IMR-90 (cell line): ENCODE measurements around the gene TSTD2. TPM values are rescaled to one million over a fixed set of nuclear protein-coding genes. Genes with fewer than 3 reads are reported as not detected.

Experiments used
- ATAC-seq: fragments of 200-7000 bp; cut with Tn5 transposase; 2 replicates; pipeline ENCODE4 v1.9.1; 2020; ENCODE audit warnings: low read depth, mild to moderate bottlenecking, moderate library complexity
- BruUV-seq: library from RNA; stranded (reverse); fragments of 400-500 nt; replicated peaks from 2 replicates; lab custom pipeline; 2021; lab: Mats Ljungman, UMichigan
- CTCF ChIA-PET: fragments of 300-600 bp; formaldehyde crosslinking; extraction: SDS; loops from one replicate; lab custom pipeline; 2021; ENCODE audit warnings: antibody characterized with exemption; lab: Yijun Ruan, JAX
- POLR2A ChIA-PET: fragments of 300-600 bp; sonication (Branson Sonifier 250); formaldehyde crosslinking; loops from one replicate; lab custom pipeline; 2022; ENCODE audit warnings: antibody characterized with exemption; ENCODE audit not compliant: unreplicated experiment; lab: Charles Lee
- DNase-seq: peaks from one replicate; pipeline ENCODE4 v3.0.0; 2013
- H2AFZ ChIP-seq: replicated peaks from 2 replicates; pipeline ENCODE3; 2013; ENCODE audit warnings: low read length, mild to moderate bottlenecking; ENCODE audit not compliant: poor library complexity
- H2AK5ac ChIP-seq: 2 replicates; pipeline ENCODE4 v1.6.1; 2013; ENCODE audit warnings: low read depth, low read length, inconsistent platforms
- H2AK9ac ChIP-seq: replicated peaks from 2 replicates; pipeline ENCODE3; 2013; ENCODE audit warnings: mild to moderate bottlenecking, low read depth, low read length, moderate library complexity; ENCODE audit not compliant: poor library complexity
- H2BK120ac ChIP-seq: 2 replicates; pipeline ENCODE4 v1.6.1; 2013; ENCODE audit warnings: low read depth, low read length, inconsistent platforms
- H2BK15ac ChIP-seq: 3 replicates; pipeline ENCODE4 v1.6.1; 2013; ENCODE audit warnings: low read depth, low read length, inconsistent platforms
- H2BK20ac ChIP-seq: 2 replicates; pipeline ENCODE4 v1.6.1; 2013; ENCODE audit warnings: low read depth, mild to moderate bottlenecking, inconsistent platforms, low read length, moderate library complexity
- H2BK5ac ChIP-seq: 2 replicates; pipeline ENCODE4 v1.6.1; 2013; ENCODE audit warnings: mild to moderate bottlenecking, low read depth, low read length, inconsistent platforms; ENCODE audit not compliant: poor library complexity, severe bottlenecking
- H3K14ac ChIP-seq: replicated peaks from 2 replicates; pipeline ENCODE4 v1.6.1; 2013; ENCODE audit warnings: low read depth, low read length, inconsistent platforms
- H3K18ac ChIP-seq: 2 replicates; pipeline ENCODE4 v1.6.1; 2013; ENCODE audit warnings: low read depth, low read length, control low read depth
- H3K23ac ChIP-seq: 2 replicates; pipeline ENCODE4 v1.6.1; 2013; ENCODE audit warnings: low read depth, low read length, inconsistent platforms
- H3K27ac ChIP-seq: 2 replicates; pipeline ENCODE4 v1.5.1; 2013; ENCODE audit warnings: mild to moderate bottlenecking, control low read depth, low read length; ENCODE audit not compliant: insufficient read depth
- H3K27me3 ChIP-seq: 2 replicates; pipeline ENCODE4 v1.6.1; 2013; ENCODE audit warnings: low read length; ENCODE audit not compliant: control insufficient read depth, insufficient read depth
- H3K36me3 ChIP-seq: 2 replicates; pipeline ENCODE4 v1.6.1; 2013; ENCODE audit warnings: low read length, mixed read lengths; ENCODE audit not compliant: control insufficient read depth, insufficient read depth
- H3K4ac ChIP-seq: 2 replicates; pipeline ENCODE4 v1.6.1; 2013; ENCODE audit warnings: low read depth, low read length, inconsistent platforms
- H3K4me1 ChIP-seq: 2 replicates; pipeline ENCODE4 v1.6.1; 2013; ENCODE audit warnings: low read length, mixed read lengths; ENCODE audit not compliant: control insufficient read depth, insufficient read depth
- H3K4me2 ChIP-seq: 2 replicates; pipeline ENCODE4 v1.6.1; 2013; ENCODE audit warnings: low read depth, mild to moderate bottlenecking, control low read depth, low read length, moderate library complexity
- H3K4me3 ChIP-seq: 2 replicates; pipeline ENCODE4 v1.5.1; 2013; ENCODE audit warnings: low read depth, mild to moderate bottlenecking, control low read depth, low read length, moderate library complexity; ENCODE audit not compliant: insufficient read depth
- H3K56ac ChIP-seq: 2 replicates; pipeline ENCODE4 v1.6.1; 2013; ENCODE audit warnings: low read length, inconsistent platforms; ENCODE audit not compliant: insufficient read depth; ENCODE audit errors: extremely low read depth
- H3K79me1 ChIP-seq, 2 experiments: 2 replicates each; pipeline ENCODE4 v1.6.1; 2013; ENCODE audit warnings: low read length in 2 of 2, inconsistent platforms in 1 of 2, low read depth in 1 of 2
- H3K9ac ChIP-seq: 2 replicates; pipeline ENCODE4 v1.6.1; 2013; ENCODE audit warnings: low read depth, low read length, control low read depth
- H3K9me1 ChIP-seq: 2 replicates; pipeline ENCODE4 v1.6.1; 2013; ENCODE audit warnings: low read length, inconsistent platforms; ENCODE audit not compliant: insufficient read depth
- H3K9me3 ChIP-seq: 2 replicates; pipeline ENCODE4 v1.6.1; 2013; ENCODE audit warnings: low read length; ENCODE audit not compliant: control insufficient read depth, insufficient read depth
- H4K20me1 ChIP-seq: 2 replicates; pipeline ENCODE4 v1.6.1; 2013; ENCODE audit warnings: low read length, inconsistent platforms; ENCODE audit not compliant: insufficient read depth
- H4K5ac ChIP-seq: 2 replicates; pipeline ENCODE4 v1.6.1; 2013; ENCODE audit warnings: mild to moderate bottlenecking, low read depth, low read length, control low read depth
- H4K8ac ChIP-seq, 2 experiments: 2 replicates each; pipeline ENCODE4 v1.6.1; 2013; ENCODE audit warnings: low read depth in 2 of 2, low read length in 2 of 2, control low read depth in 1 of 2, inconsistent platforms in 1 of 2
- H4K91ac ChIP-seq: 2 replicates; pipeline ENCODE4 v1.6.1; 2013; ENCODE audit warnings: low read depth, low read length, inconsistent platforms; ENCODE audit not compliant: insufficient read depth
- BHLHE40 ChIP-seq: fragments of 150-350 bp; IDR thresholded peaks from 2 replicates; pipeline ENCODE4 v1.6.1; 2016; ENCODE audit warnings: mild to moderate bottlenecking, low read depth, low read length
- FOS ChIP-seq: fragments of 150-350 bp; IDR thresholded peaks from 2 replicates; pipeline ENCODE4 v1.6.1; 2016; ENCODE audit warnings: low read depth, low read length
- MXI1 ChIP-seq: IDR thresholded peaks from 2 replicates; pipeline ENCODE4 v1.6.1; 2012; ENCODE audit warnings: low read depth, mild to moderate bottlenecking, low read length, moderate library complexity, borderline replicate concordance
- WGBS, 2 experiments: methylation state at CpG; one replicate each; pipeline versions ENCODE4 v1.1.5 to v1.1.7; 2013; ENCODE audit warnings: missing lambda C conversion rate in 2 of 2; ENCODE audit not compliant: insufficient read length in 1 of 2; ENCODE audit errors: extremely low coverage in 2 of 2; 5-methylcytosine and 5-hydroxymethylcytosine counted together
- dilution Hi-C: fragments of 300-500 bp; cut with HindIII; formaldehyde crosslinking; loops from one replicate; pipeline ENCODE4 v1.14.3; 2018; ENCODE audit warnings: low sequenced_read_pairs; ENCODE audit not compliant: unreplicated experiment
- in situ Hi-C: fragments of 300-500 bp; cut with MboI; formaldehyde crosslinking; loops from 3 replicates; pipeline ENCODE4 v1.14.3; 2019; ENCODE audit warnings: low sequenced_read_pairs, inconsistent platforms, mixed read lengths
- intact Hi-C: fragments of 100-400 bp; cut with micrococcal nuclease; formaldehyde crosslinking; loops from 2 replicates; pipeline ENCODE4 v1.10.0; 2022
- polyA plus RNA-seq, 3 experiments: library from polyadenylated mRNA; depleted of rRNA; stranded (reverse); fragments of >200 nt; gene quantifications; 2 replicates each; pipeline ENCODE4 v1.2.3, GENCODE V29; 2012; ENCODE audit warnings: low replicate concordance in 1 of 3
- total RNA-seq: library from RNA; depleted of rRNA; stranded (reverse); fragments of >200 nt; gene quantifications from 2 replicates; pipeline ENCODE4 v1.2.3, GENCODE V29; 2012

The TSTD2 gene
- total and polyA plus RNA-seq, 2 of the 4 experiments (the other 2 are of a cell fraction): 11.2 to 16.3 TPM

- dilution Hi-C loops (no loop called here), intact Hi-C loops (no loop called here), in situ Hi-C loops (no loop called here)
- Histone ChIP-seq H2BK20ac (no peak overlapping the region), H3K18ac (no peak overlapping the region), H2AFZ (no peak overlapping the region), H3K4me1 (peaks cover 5% of the 10 kb centered on the region), H2AK5ac (no peak overlapping the region), H3K4me3 (no peak overlapping the region), H3K4me2 (no peak overlapping the region), H4K8ac (no peak overlapping the region), H4K91ac (no peak overlapping the region), H3K14ac (no peak overlapping the region), H3K36me3 (peaks cover 27% of the 10 kb centered on the region), H4K5ac (no peak overlapping the region), H3K9ac (no peak overlapping the region), H2AK9ac (no peak overlapping the region), H3K79me1 (peaks cover 7 to 36% of the 10 kb centered on the region in 2 experiments), H2BK5ac (no peak overlapping the region), H3K9me3 (no peaks in the 10 kb centered on the region), H2BK15ac (no peak overlapping the region), H3K23ac (no peak overlapping the region), H2BK120ac (no peak overlapping the region), H4K20me1 (no peaks in the 10 kb centered on the region; the same call in none of the 2 replicates), H3K56ac (no peak overlapping the region), H3K4ac (no peak overlapping the region), H3K27ac (no peak overlapping the region), H3K9me1 (peaks cover 7% of the 10 kb centered on the region; the same call in 1 of the 2 replicates), H3K27me3 (no peaks in the 10 kb centered on the region)
- TF ChIP-seq MXI1 (no peak), BHLHE40 (no peak), FOS (no peak)
- POLR2A ChIA-PET: no interaction called here
- no peak for ATAC-seq
- no TSS peak for BruUV-seq
- no peak for DNase-seq
- CTCF ChIA-PET: no interaction called here
- no CpG with 5 or more reads among the region's 5 CpGs for WGBS, 2 experiments
These were observed 14.8 kb upstream of the TSTD2 start for GRCh38 chr9:97647996-97648395.
